GM23338 (cell line): ENCODE data around the gene CDC14A. TPM values are rescaled to one million over a fixed set of nuclear protein-coding genes. Genes with fewer than 3 reads are reported as not detected.

Experiments used
- ATAC-seq: fragments of 200-7000 bp; cut with Tn5 transposase; 3 replicates; pipeline ENCODE4 v1.9.1; 2020
- DNase-seq: peaks from one replicate; pipeline ENCODE4 v3.0.0-alpha.2; 2015; ENCODE audit warnings: low spot score
- H2AFZ ChIP-seq: fragments of 200-600 bp; sonication (generic); 2 replicates; pipeline ENCODE4 v1.8.0; 2016; ENCODE audit warnings: antibody characterized with exemption, mild to moderate bottlenecking, moderate library complexity
- H3F3A ChIP-seq: fragments of 200-600 bp; sonication (generic); replicated peaks from 2 replicates; pipeline ENCODE4 v1.8.0; 2017; ENCODE audit warnings: antibody characterized with exemption, mixed run types, low read depth
- H3K27ac ChIP-seq: fragments of 200-600 bp; sonication (generic); 2 replicates; pipeline ENCODE4 v1.6.1; 2016; ENCODE audit warnings: low read depth
- H3K27me3 ChIP-seq: fragments of 200-600 bp; sonication (generic); 2 replicates; pipeline ENCODE4 v1.8.0; 2016; ENCODE audit warnings: mild to moderate bottlenecking, mixed run types, moderate library complexity; ENCODE audit not compliant: insufficient read depth
- H3K36me3 ChIP-seq: fragments of 200-600 bp; sonication (generic); 2 replicates; pipeline ENCODE4 v1.8.0; 2016; ENCODE audit warnings: mild to moderate bottlenecking; ENCODE audit not compliant: insufficient read depth
- H3K4me1 ChIP-seq: fragments of 200-600 bp; sonication (generic); 2 replicates; pipeline ENCODE4 v1.8.0; 2016; ENCODE audit warnings: mild to moderate bottlenecking, moderate library complexity; ENCODE audit not compliant: insufficient read depth
- H3K4me2 ChIP-seq: fragments of 200-600 bp; sonication (generic); 2 replicates; pipeline ENCODE4 v1.7.1; 2017; ENCODE audit warnings: mixed run types
- H3K4me3 ChIP-seq: fragments of 200-600 bp; sonication (generic); 2 replicates; pipeline ENCODE4 v1.6.1; 2016; ENCODE audit warnings: mixed run types
- H3K79me2 ChIP-seq: fragments of 200-600 bp; sonication (generic); replicated peaks from 2 replicates; pipeline ENCODE4 v1.8.0; 2017; ENCODE audit warnings: mild to moderate bottlenecking; ENCODE audit not compliant: insufficient read depth
- H3K9me2 ChIP-seq: fragments of 200-600 bp; sonication (generic); 2 replicates; pipeline ENCODE4 v1.8.0; 2017; ENCODE audit not compliant: insufficient read depth
- H4K20me1 ChIP-seq: fragments of 200-600 bp; sonication (generic); replicated peaks from 2 replicates; pipeline ENCODE4 v1.8.0; 2017; ENCODE audit warnings: mild to moderate bottlenecking; ENCODE audit not compliant: insufficient read depth
- H3K27ac Mint-ChIP-seq: 2 replicates; pipeline ENCODE4 v1.8.0; 2020; ENCODE audit warnings: inconsistent platforms, mild to moderate bottlenecking, moderate library complexity, mixed read lengths
- H3K27me3 Mint-ChIP-seq: 3 replicates; pipeline ENCODE4 v1.8.0; 2022; ENCODE audit warnings: low read depth, mild to moderate bottlenecking, moderate library complexity, mixed read lengths, inconsistent platforms; ENCODE audit not compliant: insufficient read depth, poor library complexity
- H3K36me3 Mint-ChIP-seq: 3 replicates; pipeline ENCODE4 v1.8.0; 2021; ENCODE audit warnings: low read depth, mild to moderate bottlenecking, inconsistent platforms, moderate library complexity, mixed read lengths
- H3K4me1 Mint-ChIP-seq: 3 replicates; pipeline ENCODE4 v1.8.0; 2020; ENCODE audit warnings: mild to moderate bottlenecking, inconsistent platforms, mixed read lengths
- H3K4me3 Mint-ChIP-seq: 3 replicates; pipeline ENCODE4 v1.8.0; 2021; ENCODE audit warnings: moderate library complexity, mild to moderate bottlenecking, inconsistent platforms, mixed read lengths
- H3K9me3 Mint-ChIP-seq: 3 replicates; pipeline ENCODE4 v1.8.0; 2020; ENCODE audit warnings: moderate library complexity, mild to moderate bottlenecking, inconsistent platforms, mixed read lengths
- CREB1 ChIP-seq: fragments of 250-450 bp; sonication (Bioruptor Pico); IDR thresholded peaks from 2 replicates; pipeline ENCODE4 v1.5.0; 2020; ENCODE audit warnings: low read depth, mild to moderate bottlenecking, moderate library complexity
- EZH2 ChIP-seq: fragments of 200-600 bp; sonication (generic); IDR thresholded peaks from one replicate; pipeline ENCODE4 v1.8.0; 2017; ENCODE audit warnings: antibody characterized with exemption, mild to moderate bottlenecking, low read depth; ENCODE audit not compliant: unreplicated experiment
- EZH2phosphoT487 ChIP-seq: fragments of 200-600 bp; sonication (generic); IDR thresholded peaks from one replicate; pipeline ENCODE4 v1.8.1; 2018; ENCODE audit warnings: antibody characterized with exemption; ENCODE audit not compliant: unreplicated experiment
- POLR2AphosphoS5 ChIP-seq: IDR thresholded peaks from 2 replicates; pipeline ENCODE4 v1.6.1; 2016; ENCODE audit warnings: antibody characterized with exemption, low read depth
- ZNF331 ChIP-seq: fragments of 250-450 bp; sonication (Bioruptor Pico); IDR thresholded peaks from 2 replicates; pipeline ENCODE4 v1.5.0; 2020; ENCODE audit warnings: low read depth, mild to moderate bottlenecking, moderate library complexity
- polyA plus RNA-seq: library from polyadenylated mRNA; unstranded; fragments of >200 nt; fragmentation: Nextera tagmentation; extraction: Ambion mirVana; gene quantifications from 2 replicates; pipeline ENCODE4 v1.2.1, GENCODE V29; 2016
- total RNA-seq: library from RNA; depleted of rRNA; stranded (reverse); fragments of >200 nt; shearing (Covaris generic); gene quantifications from 2 replicates; pipeline ENCODE4 v1.2.3, GENCODE V29; 2014
- TF ChIP-seq, protein P1 (sequence below): fragments of 250-450 bp; sonication (Bioruptor Pico); IDR thresholded peaks from 2 replicates; pipeline ENCODE4 v1.5.0; 2020; ENCODE audit warnings: mild to moderate bottlenecking, moderate library complexity
- TF ChIP-seq, protein P2 (sequence below): IDR thresholded peaks from 2 replicates; pipeline ENCODE4 v1.6.1; 2016; ENCODE audit warnings: antibody characterized with exemption
- TF ChIP-seq, protein P3 (sequence below): IDR thresholded peaks from one replicate; pipeline ENCODE4 v1.6.1; 2018; ENCODE audit warnings: antibody characterized with exemption; ENCODE audit not compliant: unreplicated experiment

CDC14A gene
- total and polyA plus RNA-seq, 2 experiments from 2014 or later: 11.1 to 20.8 TPM

DNA sequence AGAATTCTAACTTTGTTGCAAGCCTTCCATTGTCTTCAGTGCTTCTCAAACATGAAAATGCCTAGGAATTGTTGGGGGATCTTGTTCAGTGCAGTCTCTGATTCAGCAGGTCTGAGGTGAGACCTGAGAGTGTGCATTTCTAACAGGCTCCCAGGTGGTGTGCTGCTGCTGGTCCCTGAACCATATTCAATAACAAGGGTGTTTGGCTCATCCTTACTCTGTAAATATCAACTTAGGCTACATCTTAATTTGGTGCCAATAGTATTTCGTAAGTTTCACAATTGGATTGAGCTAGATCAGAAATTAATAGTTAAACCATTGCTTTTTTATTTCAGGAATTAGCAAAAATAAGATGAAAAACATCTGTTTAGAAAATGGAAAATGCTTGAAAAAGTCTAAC, 126.5 kb downstream of the CDC14A start (continued):
- TF ChIP-seq, protein P1, sequence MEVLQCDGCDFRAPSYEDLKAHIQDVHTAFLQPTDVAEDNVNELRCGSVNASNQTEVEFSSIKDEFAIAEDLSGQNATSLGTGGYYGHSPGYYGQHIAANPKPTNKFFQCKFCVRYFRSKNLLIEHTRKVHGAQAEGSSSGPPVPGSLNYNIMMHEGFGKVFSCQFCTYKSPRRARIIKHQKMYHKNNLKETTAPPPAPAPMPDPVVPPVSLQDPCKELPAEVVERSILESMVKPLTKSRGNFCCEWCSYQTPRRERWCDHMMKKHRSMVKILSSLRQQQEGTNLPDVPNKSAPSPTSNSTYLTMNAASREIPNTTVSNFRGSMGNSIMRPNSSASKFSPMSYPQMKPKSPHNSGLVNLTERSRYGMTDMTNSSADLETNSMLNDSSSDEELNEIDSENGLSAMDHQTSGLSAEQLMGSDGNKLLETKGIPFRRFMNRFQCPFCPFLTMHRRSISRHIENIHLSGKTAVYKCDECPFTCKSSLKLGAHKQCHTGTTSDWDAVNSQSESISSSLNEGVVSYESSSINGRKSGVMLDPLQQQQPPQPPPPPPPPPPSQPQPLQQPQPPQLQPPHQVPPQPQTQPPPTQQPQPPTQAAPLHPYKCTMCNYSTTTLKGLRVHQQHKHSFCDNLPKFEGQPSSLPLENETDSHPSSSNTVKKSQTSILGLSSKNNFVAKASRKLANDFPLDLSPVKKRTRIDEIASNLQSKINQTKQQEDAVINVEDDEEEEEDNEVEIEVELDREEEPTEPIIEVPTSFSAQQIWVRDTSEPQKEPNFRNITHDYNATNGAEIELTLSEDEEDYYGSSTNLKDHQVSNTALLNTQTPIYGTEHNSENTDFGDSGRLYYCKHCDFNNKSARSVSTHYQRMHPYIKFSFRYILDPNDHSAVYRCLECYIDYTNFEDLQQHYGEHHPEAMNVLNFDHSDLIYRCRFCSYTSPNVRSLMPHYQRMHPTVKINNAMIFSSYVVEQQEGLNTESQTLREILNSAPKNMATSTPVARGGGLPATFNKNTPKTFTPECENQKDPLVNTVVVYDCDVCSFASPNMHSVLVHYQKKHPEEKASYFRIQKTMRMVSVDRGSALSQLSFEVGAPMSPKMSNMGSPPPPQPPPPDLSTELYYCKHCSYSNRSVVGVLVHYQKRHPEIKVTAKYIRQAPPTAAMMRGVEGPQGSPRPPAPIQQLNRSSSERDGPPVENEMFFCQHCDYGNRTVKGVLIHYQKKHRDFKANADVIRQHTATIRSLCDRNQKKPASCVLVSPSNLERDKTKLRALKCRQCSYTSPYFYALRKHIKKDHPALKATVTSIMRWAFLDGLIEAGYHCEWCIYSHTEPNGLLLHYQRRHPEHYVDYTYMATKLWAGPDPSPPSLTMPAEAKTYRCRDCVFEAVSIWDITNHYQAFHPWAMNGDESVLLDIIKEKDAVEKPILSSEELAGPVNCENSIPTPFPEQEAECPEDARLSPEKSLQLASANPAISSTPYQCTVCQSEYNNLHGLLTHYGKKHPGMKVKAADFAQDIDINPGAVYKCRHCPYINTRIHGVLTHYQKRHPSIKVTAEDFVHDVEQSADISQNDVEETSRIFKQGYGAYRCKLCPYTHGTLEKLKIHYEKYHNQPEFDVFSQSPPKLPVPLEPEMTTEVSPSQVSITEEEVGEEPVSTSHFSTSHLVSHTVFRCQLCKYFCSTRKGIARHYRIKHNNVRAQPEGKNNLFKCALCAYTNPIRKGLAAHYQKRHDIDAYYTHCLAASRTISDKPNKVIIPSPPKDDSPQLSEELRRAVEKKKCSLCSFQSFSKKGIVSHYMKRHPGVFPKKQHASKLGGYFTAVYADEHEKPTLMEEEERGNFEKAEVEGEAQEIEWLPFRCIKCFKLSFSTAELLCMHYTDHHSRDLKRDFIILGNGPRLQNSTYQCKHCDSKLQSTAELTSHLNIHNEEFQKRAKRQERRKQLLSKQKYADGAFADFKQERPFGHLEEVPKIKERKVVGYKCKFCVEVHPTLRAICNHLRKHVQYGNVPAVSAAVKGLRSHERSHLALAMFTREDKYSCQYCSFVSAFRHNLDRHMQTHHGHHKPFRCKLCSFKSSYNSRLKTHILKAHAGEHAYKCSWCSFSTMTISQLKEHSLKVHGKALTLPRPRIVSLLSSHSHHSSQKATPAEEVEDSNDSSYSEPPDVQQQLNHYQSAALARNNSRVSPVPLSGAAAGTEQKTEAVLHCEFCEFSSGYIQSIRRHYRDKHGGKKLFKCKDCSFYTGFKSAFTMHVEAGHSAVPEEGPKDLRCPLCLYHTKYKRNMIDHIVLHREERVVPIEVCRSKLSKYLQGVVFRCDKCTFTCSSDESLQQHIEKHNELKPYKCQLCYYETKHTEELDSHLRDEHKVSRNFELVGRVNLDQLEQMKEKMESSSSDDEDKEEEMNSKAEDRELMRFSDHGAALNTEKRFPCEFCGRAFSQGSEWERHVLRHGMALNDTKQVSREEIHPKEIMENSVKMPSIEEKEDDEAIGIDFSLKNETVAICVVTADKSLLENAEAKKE (CRISPR knock-in tag): no peak
- TF ChIP-seq POLR2AphosphoS5: no peak

DNA sequence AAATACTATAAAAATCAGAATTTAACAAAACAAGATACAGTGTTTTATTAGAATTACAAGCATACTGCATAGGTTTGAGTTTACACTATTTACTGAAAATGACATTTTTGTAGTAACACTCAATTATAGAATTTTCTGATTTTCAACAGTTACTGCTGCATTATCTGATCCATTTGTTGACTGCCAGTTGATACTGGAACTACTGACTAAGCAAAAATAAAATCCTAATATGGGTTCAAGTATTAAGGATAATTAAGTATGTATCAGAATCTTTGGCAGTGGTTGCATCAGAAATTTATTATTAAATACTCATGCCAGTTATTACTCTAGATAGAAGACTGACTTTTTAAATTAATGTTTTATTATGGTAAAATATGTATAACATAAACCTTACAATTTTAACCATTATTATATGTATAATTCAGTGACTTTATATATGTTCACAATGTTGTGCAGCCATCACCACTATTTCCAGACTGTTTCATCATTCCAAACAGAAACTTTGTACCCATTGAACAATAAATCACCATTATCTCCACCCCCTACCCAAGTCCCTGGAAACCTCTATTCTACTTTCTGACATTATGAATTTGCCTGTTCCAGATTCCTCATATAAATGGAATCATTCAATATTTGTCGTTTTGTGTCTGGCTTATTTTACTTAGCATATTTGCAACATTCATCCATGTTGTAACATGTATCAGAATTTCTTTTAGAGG, 127.5 kb downstream of the CDC14A start:
- Histone ChIP-seq H2AFZ (no peak overlapping the region), H4K20me1 (no peaks in the 10 kb centered on the region), H3K36me3 (no peaks in the 10 kb centered on the region), H3K4me1 (peaks cover 16% of the 10 kb centered on the region), H3K9me2 (no peaks in the 10 kb centered on the region), H3K79me2 (no peaks in the 10 kb centered on the region), H3K4me2 (no peak overlapping the region), H3K27ac (no peak overlapping the region), H3K4me3 (no peak overlapping the region), H3K27me3 (no peaks in the 10 kb centered on the region), H3F3A (no peaks in the 10 kb centered on the region)
- Mint-ChIP-seq H3K4me3 (no peak overlapping the region), H3K27ac (no peak overlapping the region), H3K4me1 (peaks cover 6% of the 10 kb centered on the region; the same call in 2 of the 3 replicates), H3K36me3 (peaks cover 6% of the 10 kb centered on the region), H3K27me3 (no peaks in the 10 kb centered on the region), H3K9me3 (no peaks in the 10 kb centered on the region)
- ATAC-seq (no peak), DNase-seq (no peak)
- TF ChIP-seq ZNF331 (CRISPR knock-in tag): no peak
- TF ChIP-seq, protein P2, sequence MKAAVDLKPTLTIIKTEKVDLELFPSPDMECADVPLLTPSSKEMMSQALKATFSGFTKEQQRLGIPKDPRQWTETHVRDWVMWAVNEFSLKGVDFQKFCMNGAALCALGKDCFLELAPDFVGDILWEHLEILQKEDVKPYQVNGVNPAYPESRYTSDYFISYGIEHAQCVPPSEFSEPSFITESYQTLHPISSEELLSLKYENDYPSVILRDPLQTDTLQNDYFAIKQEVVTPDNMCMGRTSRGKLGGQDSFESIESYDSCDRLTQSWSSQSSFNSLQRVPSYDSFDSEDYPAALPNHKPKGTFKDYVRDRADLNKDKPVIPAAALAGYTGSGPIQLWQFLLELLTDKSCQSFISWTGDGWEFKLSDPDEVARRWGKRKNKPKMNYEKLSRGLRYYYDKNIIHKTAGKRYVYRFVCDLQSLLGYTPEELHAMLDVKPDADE: no peak
- no peak for TF ChIP-seq EZH2phosphoT487
- no peak for TF ChIP-seq CREB1 (CRISPR knock-in tag)
- TF ChIP-seq EZH2: no peak
- TF ChIP-seq POLR2AphosphoS5: no peak
- TF ChIP-seq, protein P3, sequence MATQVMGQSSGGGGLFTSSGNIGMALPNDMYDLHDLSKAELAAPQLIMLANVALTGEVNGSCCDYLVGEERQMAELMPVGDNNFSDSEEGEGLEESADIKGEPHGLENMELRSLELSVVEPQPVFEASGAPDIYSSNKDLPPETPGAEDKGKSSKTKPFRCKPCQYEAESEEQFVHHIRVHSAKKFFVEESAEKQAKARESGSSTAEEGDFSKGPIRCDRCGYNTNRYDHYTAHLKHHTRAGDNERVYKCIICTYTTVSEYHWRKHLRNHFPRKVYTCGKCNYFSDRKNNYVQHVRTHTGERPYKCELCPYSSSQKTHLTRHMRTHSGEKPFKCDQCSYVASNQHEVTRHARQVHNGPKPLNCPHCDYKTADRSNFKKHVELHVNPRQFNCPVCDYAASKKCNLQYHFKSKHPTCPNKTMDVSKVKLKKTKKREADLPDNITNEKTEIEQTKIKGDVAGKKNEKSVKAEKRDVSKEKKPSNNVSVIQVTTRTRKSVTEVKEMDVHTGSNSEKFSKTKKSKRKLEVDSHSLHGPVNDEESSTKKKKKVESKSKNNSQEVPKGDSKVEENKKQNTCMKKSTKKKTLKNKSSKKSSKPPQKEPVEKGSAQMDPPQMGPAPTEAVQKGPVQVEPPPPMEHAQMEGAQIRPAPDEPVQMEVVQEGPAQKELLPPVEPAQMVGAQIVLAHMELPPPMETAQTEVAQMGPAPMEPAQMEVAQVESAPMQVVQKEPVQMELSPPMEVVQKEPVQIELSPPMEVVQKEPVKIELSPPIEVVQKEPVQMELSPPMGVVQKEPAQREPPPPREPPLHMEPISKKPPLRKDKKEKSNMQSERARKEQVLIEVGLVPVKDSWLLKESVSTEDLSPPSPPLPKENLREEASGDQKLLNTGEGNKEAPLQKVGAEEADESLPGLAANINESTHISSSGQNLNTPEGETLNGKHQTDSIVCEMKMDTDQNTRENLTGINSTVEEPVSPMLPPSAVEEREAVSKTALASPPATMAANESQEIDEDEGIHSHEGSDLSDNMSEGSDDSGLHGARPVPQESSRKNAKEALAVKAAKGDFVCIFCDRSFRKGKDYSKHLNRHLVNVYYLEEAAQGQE: no peak
